ENCODE measurements around the gene SNAP47. TPM values are rescaled to one million over a fixed set of nuclear protein-coding genes. Genes with fewer than 3 reads are reported as not detected.

The SNAP47 gene
- total and polyA plus RNA-seq, 2 donors (not counting 3 experiments of a cell fraction or from before 2014, with no cell fraction given) = 24.0 to 32.7 TPM

DNA sequence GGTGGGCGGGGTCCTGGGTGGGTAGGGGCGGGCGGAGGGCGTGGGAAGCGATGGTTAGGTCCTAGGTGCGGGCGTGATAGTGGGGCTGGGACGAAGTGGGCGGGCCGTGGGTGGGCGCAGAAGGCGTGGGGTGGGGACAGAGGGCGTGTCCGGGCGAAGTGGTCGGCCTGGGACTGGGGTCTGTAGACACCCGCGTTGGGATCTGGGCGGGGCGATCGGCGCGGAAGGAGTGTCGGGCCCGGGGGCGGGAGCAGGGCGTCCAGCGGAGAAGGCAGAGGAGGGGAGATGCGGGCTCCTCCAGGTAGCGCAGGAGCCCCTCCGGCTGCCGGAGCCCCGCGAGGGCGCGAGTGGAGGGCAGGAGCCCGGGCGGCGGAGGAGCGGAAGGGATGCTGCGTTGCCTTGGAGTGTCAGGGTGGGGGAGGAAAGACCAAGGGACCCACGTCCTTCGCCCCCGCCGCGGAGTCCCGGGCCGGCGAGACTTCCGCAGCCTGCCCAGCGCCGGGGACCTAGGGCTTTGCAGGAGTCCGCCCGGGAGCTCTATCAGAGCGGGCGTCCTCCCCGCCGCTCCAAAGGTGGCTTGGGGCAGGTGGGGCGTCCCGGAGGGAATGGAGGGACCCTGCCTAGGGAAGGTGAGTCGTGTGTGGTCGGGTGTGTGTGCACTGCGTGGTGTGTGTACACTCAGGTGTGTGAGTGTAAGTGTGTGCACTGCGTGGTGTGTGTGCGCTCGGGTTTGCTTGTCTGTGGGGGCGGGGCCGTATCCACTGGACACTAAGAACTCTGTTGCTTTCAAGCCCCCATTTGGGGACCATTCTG lies 53.2 kb downstream of the SNAP47 start:
- no peak for FAIRE-seq

DNA sequence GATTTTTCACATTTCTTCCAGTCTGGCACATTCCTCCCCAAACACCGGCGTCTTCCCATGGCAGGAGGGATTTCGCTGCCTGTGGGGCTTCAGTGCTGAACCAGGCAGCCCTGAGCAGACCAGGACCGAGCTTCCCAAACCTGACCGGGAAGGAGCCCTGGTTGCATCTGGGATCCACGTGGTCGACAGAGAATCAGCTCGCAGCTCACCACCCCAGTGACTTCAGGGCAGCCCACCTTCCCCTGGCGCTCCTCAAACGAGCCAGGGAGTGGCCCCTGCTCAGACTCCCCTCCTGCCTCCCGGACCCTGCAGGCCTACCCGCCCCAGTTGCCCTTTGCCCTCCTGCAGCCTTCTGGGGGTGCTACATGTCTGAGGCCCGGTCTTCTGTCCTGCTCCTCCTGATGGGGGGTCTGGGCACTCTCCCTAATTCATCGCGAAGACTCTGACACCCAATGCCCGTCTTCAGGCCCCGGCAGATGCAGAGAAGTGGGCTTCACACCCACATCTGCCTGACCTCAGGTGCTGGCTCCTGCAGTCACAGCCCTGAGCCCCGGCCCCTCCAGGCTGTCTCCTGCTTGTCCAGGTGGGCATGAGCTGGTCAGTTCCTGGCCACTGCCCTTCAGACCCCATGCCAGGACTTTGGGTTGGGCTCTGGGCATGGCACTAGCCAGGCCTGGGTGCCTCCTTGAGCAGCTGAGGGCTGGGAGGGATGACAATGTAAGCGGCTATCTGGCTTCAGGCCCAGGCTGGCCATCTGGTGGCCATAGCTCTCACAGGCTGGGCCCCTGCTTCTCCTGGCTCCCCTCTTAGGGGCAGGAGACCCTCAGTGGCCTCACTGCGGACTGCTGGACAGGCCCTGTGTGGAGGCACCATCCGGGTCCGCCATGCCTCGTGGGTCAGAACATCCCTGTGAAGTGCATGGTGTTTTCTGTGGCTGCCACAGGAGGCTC lies 54.1 kb downstream of the SNAP47 start:
- DNase-seq (ENCODE audit: low read depth, low spot score) (no peak), FAIRE-seq (no peak)
- intact Hi-C loops (cut with micrococcal nuclease) (loop anchor here (5.0 to 10.0 kb wide), 4 partner anchors 98 to 375 kb away; partner anchors contain the start of genes ARF1 and IBA57), dilution Hi-C loops (cut with MboI; ENCODE audit: extremely low pct_ligation_motif_present, low sequenced_read_pairs) (no loop called here)
- no TSS peak for BruUV-seq (replicated peaks)
- Histone ChIP-seq H3K27me3 (ENCODE audit: control insufficient read depth in 2 of 2, insufficient read depth in 2 of 2, low read length in 2 of 2) (peaks cover 0 to 1% of the 10 kb centered on the region in 2 experiments), H3K4me3 (replicated peaks in 1 of 3; ENCODE audit: insufficient read depth in 1 of 3, low read depth in 1 of 3, low read length in 3 of 3) (no peak overlapping the region), H3K9me3 (replicated peaks; ENCODE audit: control insufficient read depth, insufficient read depth, low read length) (no peaks in the 10 kb centered on the region), H4K20me1 (replicated peaks; ENCODE audit: control insufficient read depth, extremely low read depth, insufficient read depth, low read length) (no peaks in the 10 kb centered on the region), H2AFZ (ENCODE audit: low read depth, low read length) (no peak overlapping the region), H3K79me2 (ENCODE audit: control insufficient read depth, insufficient read depth, low read length) (no peaks in the 10 kb centered on the region), H3K9ac (replicated peaks; ENCODE audit: extremely low read depth, insufficient read depth, low read length) (no peak overlapping the region), H3K4me1 (ENCODE audit: control insufficient read depth, extremely low read depth, insufficient read depth, low read length) (peaks cover 9% of the 10 kb centered on the region), H3K36me3 (ENCODE audit: control insufficient read depth in 2 of 2, extremely low read depth in 1 of 2, insufficient read depth in 2 of 2, low read length in 2 of 2) (no peaks in the 10 kb centered on the region), H3K9me1 (replicated peaks; ENCODE audit: control insufficient read depth, extremely low read depth, insufficient read depth, low read length) (no peaks in the 10 kb centered on the region), H3K27ac (ENCODE audit: insufficient read depth, low read depth, low read length) (no peak overlapping the region), H3K4me2 (ENCODE audit: insufficient read depth, low read length) (peak overlapping the region; percentile 34)
- CTCF ChIA-PET = interaction anchor here (0.7 kb wide), 1 partner anchor 27 kb away, joined by 3 read pairs; no protein-coding TSS in a partner anchor
- TF ChIP-seq GATA2 (IDR thresholded peaks at IDR 0.05; ENCODE audit: insufficient read depth, insufficient read length, low read depth, low read length) (no peak), JUN (IDR thresholded peaks at IDR 0.05; ENCODE audit: borderline replicate concordance, insufficient read depth, insufficient read length, low read depth) (no peak), POLR2A (IDR thresholded peaks at IDR 0.05; ENCODE audit: low read depth, low read length) (no peak), EZH2 (IDR thresholded peaks at IDR 0.05; ENCODE audit: borderline replicate concordance, low read depth, low read length, severe bottlenecking) (no peak), FOS (IDR thresholded peaks at IDR 0.05; ENCODE audit: borderline replicate concordance, insufficient read depth, low read length) (no peak), POLR2AphosphoS5 (IDR thresholded peaks at IDR 0.05; ENCODE audit: insufficient read depth, low read depth, low read length) (no peak), MYC (IDR thresholded peaks at IDR 0.05; ENCODE audit: low read depth, low read length) (no peak)
- TF ChIP-seq, protein P1, sequence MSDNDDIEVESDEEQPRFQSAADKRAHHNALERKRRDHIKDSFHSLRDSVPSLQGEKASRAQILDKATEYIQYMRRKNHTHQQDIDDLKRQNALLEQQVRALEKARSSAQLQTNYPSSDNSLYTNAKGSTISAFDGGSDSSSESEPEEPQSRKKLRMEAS (IDR thresholded peaks at IDR 0.05; ENCODE audit: insufficient read depth, insufficient read length) = no peak
- TF ChIP-seq, protein P2, sequence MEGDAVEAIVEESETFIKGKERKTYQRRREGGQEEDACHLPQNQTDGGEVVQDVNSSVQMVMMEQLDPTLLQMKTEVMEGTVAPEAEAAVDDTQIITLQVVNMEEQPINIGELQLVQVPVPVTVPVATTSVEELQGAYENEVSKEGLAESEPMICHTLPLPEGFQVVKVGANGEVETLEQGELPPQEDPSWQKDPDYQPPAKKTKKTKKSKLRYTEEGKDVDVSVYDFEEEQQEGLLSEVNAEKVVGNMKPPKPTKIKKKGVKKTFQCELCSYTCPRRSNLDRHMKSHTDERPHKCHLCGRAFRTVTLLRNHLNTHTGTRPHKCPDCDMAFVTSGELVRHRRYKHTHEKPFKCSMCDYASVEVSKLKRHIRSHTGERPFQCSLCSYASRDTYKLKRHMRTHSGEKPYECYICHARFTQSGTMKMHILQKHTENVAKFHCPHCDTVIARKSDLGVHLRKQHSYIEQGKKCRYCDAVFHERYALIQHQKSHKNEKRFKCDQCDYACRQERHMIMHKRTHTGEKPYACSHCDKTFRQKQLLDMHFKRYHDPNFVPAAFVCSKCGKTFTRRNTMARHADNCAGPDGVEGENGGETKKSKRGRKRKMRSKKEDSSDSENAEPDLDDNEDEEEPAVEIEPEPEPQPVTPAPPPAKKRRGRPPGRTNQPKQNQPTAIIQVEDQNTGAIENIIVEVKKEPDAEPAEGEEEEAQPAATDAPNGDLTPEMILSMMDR (IDR thresholded peaks at IDR 0.05; ENCODE audit: extremely low read depth in 1 of 2, insufficient read depth in 1 of 2, low read depth in 1 of 2, low read length in 2 of 2) = no peak
- POLR2A ChIA-PET = no interaction called here

More for the DNA sequence above, 53.2 kb downstream of the SNAP47 start:
- no peak overlapping the region for H3K9ac ChIP-seq (replicated peaks; ENCODE audit: extremely low read depth, insufficient read depth, low read length)
- DNase-seq (ENCODE audit: low read depth, low spot score) = peak; percentile 62
- H3K9me1 ChIP-seq (replicated peaks; ENCODE audit: control insufficient read depth, extremely low read depth, insufficient read depth, low read length) = no peaks in the 10 kb centered on the region
- peak overlapping the region; percentile 34 for H3K4me2 ChIP-seq (ENCODE audit: insufficient read depth, low read length)
- ChIA-PET POLR2A (interaction anchor here (0.7 kb wide), 1 partner anchor 1049 kb away, joined by 4 read pairs; no protein-coding TSS in a partner anchor), CTCF (interaction anchor here (1.2 to 1.5 kb wide), 3 partner anchors 12 to 211 kb away, joined by 4 to 9 read pairs (median 7); no protein-coding TSS in a partner anchor)
- TF ChIP-seq FOS (IDR thresholded peaks at IDR 0.05; ENCODE audit: borderline replicate concordance, insufficient read depth, low read length) = no peak
- TF ChIP-seq GATA2 (IDR thresholded peaks at IDR 0.05; ENCODE audit: insufficient read depth, insufficient read length, low read depth, low read length) = no peak
- TF ChIP-seq EZH2 (IDR thresholded peaks at IDR 0.05; ENCODE audit: borderline replicate concordance, low read depth, low read length, severe bottlenecking) = no peak
- dilution Hi-C loops (cut with MboI; ENCODE audit: extremely low pct_ligation_motif_present, low sequenced_read_pairs) (no loop called here), intact Hi-C loops (cut with micrococcal nuclease) (loop anchor here (1.0 to 10.0 kb wide), 7 partner anchors 26 to 376 kb away; partner anchors contain the start of genes ARF1, IBA57, JMJD4 and SNAP47)
- H2AFZ ChIP-seq (ENCODE audit: low read depth, low read length) = peak overlapping the region; percentile 45
- H3K4me3 ChIP-seq (replicated peaks in 1 of 3; ENCODE audit: insufficient read depth in 1 of 3, low read depth in 1 of 3, low read length in 3 of 3) = peak overlapping the region; percentile 6 to 50 (median 21)
- no peaks in the 10 kb centered on the region for H3K79me2 ChIP-seq (ENCODE audit: control insufficient read depth, insufficient read depth, low read length)
- no peak overlapping the region for H3K27ac ChIP-seq (ENCODE audit: insufficient read depth, low read depth, low read length)
- H3K9me3 ChIP-seq (replicated peaks; ENCODE audit: control insufficient read depth, insufficient read depth, low read length) = no peaks in the 10 kb centered on the region
- H3K4me1 ChIP-seq (ENCODE audit: control insufficient read depth, extremely low read depth, insufficient read depth, low read length) = peaks cover 9% of the 10 kb centered on the region
- BruUV-seq (replicated peaks) = no TSS peak
- H3K36me3 ChIP-seq (ENCODE audit: control insufficient read depth in 2 of 2, extremely low read depth in 1 of 2, insufficient read depth in 2 of 2, low read length in 2 of 2) = no peaks in the 10 kb centered on the region
- no peaks in the 10 kb centered on the region for H4K20me1 ChIP-seq (replicated peaks; ENCODE audit: control insufficient read depth, extremely low read depth, insufficient read depth, low read length)
- peaks cover 0 to 1% of the 10 kb centered on the region in 2 experiments for H3K27me3 ChIP-seq (ENCODE audit: control insufficient read depth in 2 of 2, insufficient read depth in 2 of 2, low read length in 2 of 2)

Measured in endothelial cell of umbilical vein (primary cell).